ENCODE results near the gene AZGP1. TPM values are rescaled to one million over a fixed set of nuclear protein-coding genes. Genes with fewer than 3 reads are reported as not detected.
A peak's percentile ranks its signal among the peaks of the same experiment; 100 is the strongest.

The AZGP1 gene
- total RNA-seq, 1 experiment from 2014 or later = 1.6 TPM

DNA sequence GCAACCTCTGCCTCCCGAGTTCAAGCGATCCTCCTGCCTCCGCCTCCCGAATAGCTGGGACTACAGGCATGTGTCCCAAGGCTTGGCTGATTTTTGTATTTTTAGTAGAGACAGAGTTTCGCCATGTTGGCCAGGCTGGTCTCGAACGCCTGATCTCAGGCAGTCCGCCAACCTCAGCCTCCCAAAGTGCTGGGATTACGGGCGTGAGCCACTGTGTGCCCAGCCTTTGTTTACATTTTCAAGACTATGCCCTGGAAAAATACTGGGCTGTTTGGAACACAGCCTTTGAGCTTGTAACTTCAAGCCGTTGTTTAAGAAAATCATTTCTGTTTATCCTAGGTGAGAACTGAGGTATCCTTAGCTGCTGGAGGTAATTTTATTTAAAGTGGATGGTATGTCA is 41.5 kb upstream of the AZGP1 start (continued):
- TF ChIP-seq JAZF1 (CRISPR knock-in tag; IDR thresholded peaks at IDR 0.05) (no peak), ETV6 (CRISPR knock-in tag; IDR thresholded peaks at IDR 0.05) (no peak)

DNA sequence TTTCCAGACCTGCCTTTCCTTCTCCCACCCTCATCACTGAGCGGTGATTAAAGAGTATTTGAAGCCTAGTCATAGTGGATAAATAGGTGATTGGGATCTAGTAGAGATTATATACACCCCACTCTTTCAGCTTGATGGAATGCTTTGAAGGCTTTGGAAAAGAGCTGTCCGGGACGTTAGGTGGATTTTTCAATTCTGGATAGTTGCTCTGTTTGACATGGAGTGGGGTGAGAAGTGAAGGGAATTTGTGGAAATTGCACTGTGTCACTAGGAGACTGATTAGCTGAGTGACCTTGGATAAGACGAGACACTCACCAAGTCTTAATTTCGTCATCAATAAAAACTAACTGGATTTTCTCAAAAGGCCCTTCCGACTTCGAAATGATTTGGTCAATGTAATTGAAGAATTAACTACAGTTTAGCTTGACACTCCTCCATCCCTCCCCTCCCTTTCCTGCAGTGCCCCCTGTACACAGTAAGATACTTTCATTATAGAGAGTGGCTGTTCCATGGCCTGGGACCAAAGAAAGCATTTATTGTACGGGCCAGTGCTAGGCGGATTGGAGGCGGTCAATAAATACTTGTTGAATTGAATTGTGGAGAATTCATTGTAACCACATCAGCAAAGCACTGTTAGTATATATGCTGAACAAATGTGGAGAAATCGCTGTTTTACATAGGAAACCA is 40.5 kb upstream of the AZGP1 start:
- TF ChIP-seq SMAD4 (CRISPR knock-in tag; IDR thresholded peaks at IDR 0.05) (no peak), JUN (CRISPR knock-in tag; IDR thresholded peaks at IDR 0.05) (no peak), ESRRA (CRISPR knock-in tag; IDR thresholded peaks at IDR 0.05; ENCODE audit: borderline replicate concordance) (no peak), TCF7 (CRISPR knock-in tag; IDR thresholded peaks at IDR 0.05; ENCODE audit: low read depth) (no peak), NR1H2 (CRISPR knock-in tag; IDR thresholded peaks at IDR 0.05) (no peak), RORB (CRISPR knock-in tag; IDR thresholded peaks at IDR 0.05) (no peak), E2F5 (CRISPR knock-in tag; IDR thresholded peaks at IDR 0.05) (no peak), KAT7 (CRISPR knock-in tag; IDR thresholded peaks at IDR 0.05; ENCODE audit: borderline replicate concordance) (no peak), NR2C2 (CRISPR knock-in tag; IDR thresholded peaks at IDR 0.05) (no peak), SP1 (CRISPR knock-in tag; conservative IDR thresholded peaks at IDR 0.05) (no peak), MXD4 (CRISPR knock-in tag; IDR thresholded peaks at IDR 0.05; ENCODE audit: borderline replicate concordance) (no peak), NFE2L1 (CRISPR knock-in tag; IDR thresholded peaks at IDR 0.05) (no peak), ELF4 (CRISPR knock-in tag; IDR thresholded peaks at IDR 0.05; ENCODE audit: low read depth) (no peak), OVOL2 (CRISPR knock-in tag; IDR thresholded peaks at IDR 0.05; ENCODE audit: borderline replicate concordance) (no peak), JAZF1 (CRISPR knock-in tag; IDR thresholded peaks at IDR 0.05) (no peak)
- TF ChIP-seq, protein P1, sequence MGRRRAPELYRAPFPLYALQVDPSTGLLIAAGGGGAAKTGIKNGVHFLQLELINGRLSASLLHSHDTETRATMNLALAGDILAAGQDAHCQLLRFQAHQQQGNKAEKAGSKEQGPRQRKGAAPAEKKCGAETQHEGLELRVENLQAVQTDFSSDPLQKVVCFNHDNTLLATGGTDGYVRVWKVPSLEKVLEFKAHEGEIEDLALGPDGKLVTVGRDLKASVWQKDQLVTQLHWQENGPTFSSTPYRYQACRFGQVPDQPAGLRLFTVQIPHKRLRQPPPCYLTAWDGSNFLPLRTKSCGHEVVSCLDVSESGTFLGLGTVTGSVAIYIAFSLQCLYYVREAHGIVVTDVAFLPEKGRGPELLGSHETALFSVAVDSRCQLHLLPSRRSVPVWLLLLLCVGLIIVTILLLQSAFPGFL (CRISPR knock-in tag; IDR thresholded peaks at IDR 0.05; ENCODE audit: borderline replicate concordance) = no peak
- TF ChIP-seq, protein P2, sequence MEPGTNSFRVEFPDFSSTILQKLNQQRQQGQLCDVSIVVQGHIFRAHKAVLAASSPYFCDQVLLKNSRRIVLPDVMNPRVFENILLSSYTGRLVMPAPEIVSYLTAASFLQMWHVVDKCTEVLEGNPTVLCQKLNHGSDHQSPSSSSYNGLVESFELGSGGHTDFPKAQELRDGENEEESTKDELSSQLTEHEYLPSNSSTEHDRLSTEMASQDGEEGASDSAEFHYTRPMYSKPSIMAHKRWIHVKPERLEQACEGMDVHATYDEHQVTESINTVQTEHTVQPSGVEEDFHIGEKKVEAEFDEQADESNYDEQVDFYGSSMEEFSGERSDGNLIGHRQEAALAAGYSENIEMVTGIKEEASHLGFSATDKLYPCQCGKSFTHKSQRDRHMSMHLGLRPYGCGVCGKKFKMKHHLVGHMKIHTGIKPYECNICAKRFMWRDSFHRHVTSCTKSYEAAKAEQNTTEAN (CRISPR knock-in tag; IDR thresholded peaks at IDR 0.05) = no peak
- TF ChIP-seq, protein P3, sequence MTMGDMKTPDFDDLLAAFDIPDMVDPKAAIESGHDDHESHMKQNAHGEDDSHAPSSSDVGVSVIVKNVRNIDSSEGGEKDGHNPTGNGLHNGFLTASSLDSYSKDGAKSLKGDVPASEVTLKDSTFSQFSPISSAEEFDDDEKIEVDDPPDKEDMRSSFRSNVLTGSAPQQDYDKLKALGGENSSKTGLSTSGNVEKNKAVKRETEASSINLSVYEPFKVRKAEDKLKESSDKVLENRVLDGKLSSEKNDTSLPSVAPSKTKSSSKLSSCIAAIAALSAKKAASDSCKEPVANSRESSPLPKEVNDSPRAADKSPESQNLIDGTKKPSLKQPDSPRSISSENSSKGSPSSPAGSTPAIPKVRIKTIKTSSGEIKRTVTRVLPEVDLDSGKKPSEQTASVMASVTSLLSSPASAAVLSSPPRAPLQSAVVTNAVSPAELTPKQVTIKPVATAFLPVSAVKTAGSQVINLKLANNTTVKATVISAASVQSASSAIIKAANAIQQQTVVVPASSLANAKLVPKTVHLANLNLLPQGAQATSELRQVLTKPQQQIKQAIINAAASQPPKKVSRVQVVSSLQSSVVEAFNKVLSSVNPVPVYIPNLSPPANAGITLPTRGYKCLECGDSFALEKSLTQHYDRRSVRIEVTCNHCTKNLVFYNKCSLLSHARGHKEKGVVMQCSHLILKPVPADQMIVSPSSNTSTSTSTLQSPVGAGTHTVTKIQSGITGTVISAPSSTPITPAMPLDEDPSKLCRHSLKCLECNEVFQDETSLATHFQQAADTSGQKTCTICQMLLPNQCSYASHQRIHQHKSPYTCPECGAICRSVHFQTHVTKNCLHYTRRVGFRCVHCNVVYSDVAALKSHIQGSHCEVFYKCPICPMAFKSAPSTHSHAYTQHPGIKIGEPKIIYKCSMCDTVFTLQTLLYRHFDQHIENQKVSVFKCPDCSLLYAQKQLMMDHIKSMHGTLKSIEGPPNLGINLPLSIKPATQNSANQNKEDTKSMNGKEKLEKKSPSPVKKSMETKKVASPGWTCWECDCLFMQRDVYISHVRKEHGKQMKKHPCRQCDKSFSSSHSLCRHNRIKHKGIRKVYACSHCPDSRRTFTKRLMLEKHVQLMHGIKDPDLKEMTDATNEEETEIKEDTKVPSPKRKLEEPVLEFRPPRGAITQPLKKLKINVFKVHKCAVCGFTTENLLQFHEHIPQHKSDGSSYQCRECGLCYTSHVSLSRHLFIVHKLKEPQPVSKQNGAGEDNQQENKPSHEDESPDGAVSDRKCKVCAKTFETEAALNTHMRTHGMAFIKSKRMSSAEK (CRISPR knock-in tag; IDR thresholded peaks at IDR 0.05; ENCODE audit: borderline replicate concordance) = no peak
- TF ChIP-seq, protein P4, sequence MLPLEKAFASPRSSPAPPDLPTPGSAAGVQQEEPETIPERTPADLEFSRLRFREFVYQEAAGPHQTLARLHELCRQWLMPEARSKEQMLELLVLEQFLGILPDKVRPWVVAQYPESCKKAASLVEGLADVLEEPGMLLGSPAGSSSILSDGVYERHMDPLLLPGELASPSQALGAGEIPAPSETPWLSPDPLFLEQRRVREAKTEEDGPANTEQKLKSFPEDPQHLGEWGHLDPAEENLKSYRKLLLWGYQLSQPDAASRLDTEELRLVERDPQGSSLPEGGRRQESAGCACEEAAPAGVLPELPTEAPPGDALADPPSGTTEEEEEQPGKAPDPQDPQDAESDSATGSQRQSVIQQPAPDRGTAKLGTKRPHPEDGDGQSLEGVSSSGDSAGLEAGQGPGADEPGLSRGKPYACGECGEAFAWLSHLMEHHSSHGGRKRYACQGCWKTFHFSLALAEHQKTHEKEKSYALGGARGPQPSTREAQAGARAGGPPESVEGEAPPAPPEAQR (CRISPR knock-in tag; IDR thresholded peaks at IDR 0.05) = no peak
- TF ChIP-seq, protein P5, sequence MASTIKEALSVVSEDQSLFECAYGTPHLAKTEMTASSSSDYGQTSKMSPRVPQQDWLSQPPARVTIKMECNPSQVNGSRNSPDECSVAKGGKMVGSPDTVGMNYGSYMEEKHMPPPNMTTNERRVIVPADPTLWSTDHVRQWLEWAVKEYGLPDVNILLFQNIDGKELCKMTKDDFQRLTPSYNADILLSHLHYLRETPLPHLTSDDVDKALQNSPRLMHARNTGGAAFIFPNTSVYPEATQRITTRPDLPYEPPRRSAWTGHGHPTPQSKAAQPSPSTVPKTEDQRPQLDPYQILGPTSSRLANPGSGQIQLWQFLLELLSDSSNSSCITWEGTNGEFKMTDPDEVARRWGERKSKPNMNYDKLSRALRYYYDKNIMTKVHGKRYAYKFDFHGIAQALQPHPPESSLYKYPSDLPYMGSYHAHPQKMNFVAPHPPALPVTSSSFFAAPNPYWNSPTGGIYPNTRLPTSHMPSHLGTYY (CRISPR knock-in tag; IDR thresholded peaks at IDR 0.05) = no peak
- ChIA-PET CTCF (interaction anchor here (0.9 to 1.6 kb wide), 2 partner anchors 25 to 103 kb away, joined by 3 to 5 read pairs; no protein-coding TSS in a partner anchor), POLR2A (interaction anchor here (0.5 to 1.4 kb wide), 2 partner anchors 33 to 475 kb away, joined by 3 read pairs; partner anchors contain the start of gene ZSCAN21)
- Mint-ChIP-seq H3K4me3 (peak overlapping the region; percentile 90), H3K27me3 (ENCODE audit: low read depth) (peaks cover 2% of the 10 kb centered on the region), H3K4me1 (peaks cover 24% of the 10 kb centered on the region), H3K36me3 (peaks cover 3% of the 10 kb centered on the region; the same call in 1 of the 2 replicates), H3K9me3 (no peaks in the 10 kb centered on the region), H3K27ac (peak overlapping the region; percentile 95)
- no peak for DNase-seq (ENCODE audit: low spot score)
- ATAC-seq = no peak

Measured in WTC11 (cell line).